DND-41 (cell line): ENCODE results near the gene C1QTNF6.
A peak's percentile ranks its signal among the peaks of the same experiment; 100 is the strongest.

Source experiments
- ATAC-seq: fragments of 200-7000 bp; cut with Tn5 transposase; 3 replicates; pipeline ENCODE4 v1.9.1; 2021; ENCODE audit warnings: low read depth; ENCODE audit not compliant: insufficient read depth
- DNase-seq: peaks from one replicate; pipeline ENCODE4 v3.0.0-alpha.2; 2020
- H2AFZ ChIP-seq: 2 replicates; pipeline ENCODE4 v1.6.0; 2012; ENCODE audit warnings: low read depth, low read length
- H3K27ac ChIP-seq: 2 replicates; pipeline ENCODE4 v1.5.1; 2012; ENCODE audit warnings: low read length, inconsistent platforms
- H3K27me3 ChIP-seq: fragments of 200-600 bp; sonication (generic); 2 replicates; pipeline ENCODE4 v1.6.0; 2012; ENCODE audit warnings: low read length, mild to moderate bottlenecking, inconsistent platforms; ENCODE audit not compliant: insufficient read depth, poor library complexity
- H3K36me3 ChIP-seq: 2 replicates; pipeline ENCODE4 v1.5.1; 2012; ENCODE audit warnings: low read length, inconsistent platforms; ENCODE audit not compliant: insufficient read depth
- H3K4me1 ChIP-seq: 2 replicates; pipeline ENCODE4 v1.5.1; 2012; ENCODE audit warnings: mild to moderate bottlenecking, low read length; ENCODE audit not compliant: insufficient read depth
- H3K4me2 ChIP-seq: 2 replicates; pipeline ENCODE4 v1.6.0; 2012; ENCODE audit warnings: mild to moderate bottlenecking, moderate library complexity, low read length, inconsistent platforms; ENCODE audit not compliant: insufficient read depth
- H3K4me3 ChIP-seq, 2 experiments: fragments of 200-600 bp in 1 of 2; shearing (Covaris generic) in 1 of 2; 2 replicates each; pipeline ENCODE4 v1.5.1; 2012 to 2016; ENCODE audit warnings: inconsistent platforms in 2 of 2, low read length in 2 of 2, mild to moderate bottlenecking in 2 of 2, low read depth in 1 of 2, moderate library complexity in 1 of 2
- H3K79me2 ChIP-seq: 2 replicates; pipeline ENCODE4 v1.6.0; 2012; ENCODE audit warnings: low read length, inconsistent platforms; ENCODE audit not compliant: insufficient read depth
- H3K9ac ChIP-seq: 2 replicates; pipeline ENCODE4 v1.6.0; 2012; ENCODE audit warnings: low read depth, mild to moderate bottlenecking, inconsistent platforms, low read length, moderate library complexity
- H3K9me3 ChIP-seq: 2 replicates; pipeline ENCODE4 v1.5.1; 2012; ENCODE audit warnings: low read length, moderate library complexity, mild to moderate bottlenecking, inconsistent platforms; ENCODE audit not compliant: insufficient read depth, severe bottlenecking
- H4K20me1 ChIP-seq: 2 replicates; pipeline ENCODE4 v1.6.0; 2012; ENCODE audit warnings: low read length; ENCODE audit not compliant: insufficient read depth
- EZH2 ChIP-seq: IDR thresholded peaks from 3 replicates; pipeline ENCODE4 v1.6.1; 2012; ENCODE audit warnings: borderline replicate concordance, low read depth, mild to moderate bottlenecking, moderate library complexity, low read length, inconsistent platforms; ENCODE audit not compliant: severe bottlenecking
- TF ChIP-seq, protein P1 (sequence below): IDR thresholded peaks from 2 replicates; pipeline ENCODE4 v1.5.1; 2012; ENCODE audit warnings: borderline replicate concordance, low read length, moderate library complexity, mild to moderate bottlenecking; ENCODE audit not compliant: poor library complexity, severe bottlenecking; ENCODE audit errors: extremely low read depth

C1QTNF6 gene

DNA sequence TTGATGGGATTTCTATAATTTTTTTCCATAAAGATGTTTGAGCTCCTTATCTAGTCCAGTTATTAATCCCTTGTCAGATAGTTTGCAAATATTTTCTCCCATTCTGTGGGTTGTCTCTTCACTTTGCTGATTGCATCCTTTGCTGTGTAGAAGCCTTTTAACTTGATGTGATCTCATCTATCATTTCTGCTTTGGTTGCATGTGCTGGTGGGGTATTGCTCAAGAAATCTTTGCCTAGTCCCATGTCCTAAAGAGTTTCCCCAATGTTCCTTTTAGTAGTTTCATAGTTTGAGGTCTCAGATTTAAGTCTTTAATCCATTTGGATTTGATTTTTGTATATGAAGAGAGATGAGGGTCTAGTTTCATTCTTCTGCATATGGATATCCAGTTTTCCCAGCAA is 36.6 kb downstream of the C1QTNF6 start:
- no peaks in the 10 kb centered on the region for H3K36me3 ChIP-seq
- H3K4me2 ChIP-seq: no peak overlapping the region
- TF ChIP-seq, protein P1, sequence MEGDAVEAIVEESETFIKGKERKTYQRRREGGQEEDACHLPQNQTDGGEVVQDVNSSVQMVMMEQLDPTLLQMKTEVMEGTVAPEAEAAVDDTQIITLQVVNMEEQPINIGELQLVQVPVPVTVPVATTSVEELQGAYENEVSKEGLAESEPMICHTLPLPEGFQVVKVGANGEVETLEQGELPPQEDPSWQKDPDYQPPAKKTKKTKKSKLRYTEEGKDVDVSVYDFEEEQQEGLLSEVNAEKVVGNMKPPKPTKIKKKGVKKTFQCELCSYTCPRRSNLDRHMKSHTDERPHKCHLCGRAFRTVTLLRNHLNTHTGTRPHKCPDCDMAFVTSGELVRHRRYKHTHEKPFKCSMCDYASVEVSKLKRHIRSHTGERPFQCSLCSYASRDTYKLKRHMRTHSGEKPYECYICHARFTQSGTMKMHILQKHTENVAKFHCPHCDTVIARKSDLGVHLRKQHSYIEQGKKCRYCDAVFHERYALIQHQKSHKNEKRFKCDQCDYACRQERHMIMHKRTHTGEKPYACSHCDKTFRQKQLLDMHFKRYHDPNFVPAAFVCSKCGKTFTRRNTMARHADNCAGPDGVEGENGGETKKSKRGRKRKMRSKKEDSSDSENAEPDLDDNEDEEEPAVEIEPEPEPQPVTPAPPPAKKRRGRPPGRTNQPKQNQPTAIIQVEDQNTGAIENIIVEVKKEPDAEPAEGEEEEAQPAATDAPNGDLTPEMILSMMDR: no peak
- no peak for TF ChIP-seq EZH2
- H2AFZ ChIP-seq: no peak overlapping the region
- no peak overlapping the region for H3K4me3 ChIP-seq
- no peaks in the 10 kb centered on the region for H4K20me1 ChIP-seq
- H3K27ac ChIP-seq: no peak overlapping the region
- no peaks in the 10 kb centered on the region for H3K9me3 ChIP-seq
- H3K4me1 ChIP-seq: peaks cover 18% of the 10 kb centered on the region
- H3K79me2 ChIP-seq: no peaks in the 10 kb centered on the region
- H3K9ac ChIP-seq: no peak overlapping the region
- ATAC-seq (no peak), DNase-seq (no peak)
- no peaks in the 10 kb centered on the region for H3K27me3 ChIP-seq

DNA sequence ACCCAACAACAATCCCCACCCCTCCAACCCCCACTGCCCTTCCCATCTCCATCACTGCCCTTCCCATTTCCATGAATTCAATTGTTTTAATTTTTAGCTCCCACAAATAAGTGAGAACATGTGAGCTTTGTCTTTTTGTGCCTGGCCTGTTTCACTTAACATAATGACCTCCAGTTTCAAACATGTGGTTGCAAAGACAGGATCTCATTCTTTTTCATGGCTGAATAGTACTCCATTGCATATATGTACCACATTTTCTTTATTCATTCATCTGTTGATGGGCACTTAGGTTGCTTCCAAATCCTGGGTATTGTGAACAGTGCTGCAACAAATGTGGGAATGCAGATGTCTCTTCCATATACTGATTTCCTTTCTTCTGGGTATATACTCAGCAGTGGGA is 37.3 kb downstream of the C1QTNF6 start:
- TF ChIP-seq, protein P1: no peak
- TF ChIP-seq EZH2: no peak

DNA sequence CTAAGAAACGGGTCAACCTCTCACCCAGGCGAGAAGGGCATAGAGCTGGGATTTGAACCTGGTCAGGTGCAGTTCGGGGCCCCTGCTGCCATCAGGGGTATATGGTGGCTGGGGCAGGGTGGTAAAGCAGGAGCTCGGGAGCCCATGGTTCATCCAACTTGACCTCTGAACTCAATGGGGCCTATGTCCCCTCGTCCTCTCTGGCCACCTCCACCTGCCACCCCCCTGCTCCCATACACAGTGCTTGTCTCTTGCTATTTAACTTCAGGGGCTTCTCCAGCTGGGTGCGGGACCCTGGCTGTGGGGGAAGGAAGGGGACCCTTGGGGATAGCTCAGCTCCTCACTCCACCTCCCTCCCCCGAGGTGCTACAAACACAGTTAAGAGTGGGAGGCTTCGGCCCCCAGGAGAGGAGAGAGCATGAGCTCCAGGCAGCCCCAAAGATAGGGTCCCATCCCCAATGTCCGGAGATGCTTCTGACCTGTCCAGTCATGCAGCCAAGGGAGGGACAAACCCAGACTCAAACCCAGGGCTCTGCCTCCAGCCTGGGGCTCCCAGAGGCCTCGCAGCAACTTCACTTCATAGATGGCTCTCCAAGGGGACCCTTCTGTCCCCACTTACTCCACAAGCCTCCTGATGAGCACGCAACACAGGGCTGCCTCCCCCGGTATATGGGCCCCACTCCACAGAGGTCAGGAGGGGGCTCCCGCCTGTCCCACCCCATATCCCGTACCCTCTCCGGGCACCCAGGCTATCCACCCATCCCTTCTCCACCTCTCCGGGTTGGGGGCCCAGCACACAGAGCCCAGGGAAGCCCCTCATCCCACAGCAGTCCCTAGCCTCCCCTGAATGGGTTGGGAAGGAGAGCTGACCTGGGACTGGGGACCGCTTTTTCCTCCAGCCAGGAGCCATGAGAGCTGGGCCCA is 39.0 kb downstream of the C1QTNF6 start:
- H3K4me2 ChIP-seq: peak overlapping the region; percentile 57
- H3K79me2 ChIP-seq: no peaks in the 10 kb centered on the region
- H2AFZ ChIP-seq: no peak overlapping the region
- ATAC-seq: 0 out of 3 replicates have a peak, but pooled peaks have one; percentile 3
- TF ChIP-seq EZH2: no peak
- TF ChIP-seq, protein P1: no peak
- no peaks in the 10 kb centered on the region for H3K27me3 ChIP-seq
- no peaks in the 10 kb centered on the region for H3K36me3 ChIP-seq
- H3K9me3 ChIP-seq: no peaks in the 10 kb centered on the region
- peak overlapping the region; percentile 50 for H3K27ac ChIP-seq
- DNase-seq: no peak
- peak overlapping the region; percentile 43 for H3K9ac ChIP-seq
- peak overlapping the region in 1 of 2 experiments; percentile 43; a peak in 2 of 4 replicates for H3K4me3 ChIP-seq
- H4K20me1 ChIP-seq: 0 out of 2 replicates have a peak, but pooled peaks cover 2% of the 10 kb centered on the region
- peaks cover 18% of the 10 kb centered on the region for H3K4me1 ChIP-seq

More for the DNA sequence above, 37.3 kb downstream of the C1QTNF6 start:
- Histone ChIP-seq H3K27me3 (no peaks in the 10 kb centered on the region), H3K79me2 (no peaks in the 10 kb centered on the region), H3K36me3 (no peaks in the 10 kb centered on the region), H2AFZ (no peak overlapping the region), H3K9ac (no peak overlapping the region), H4K20me1 (0 out of 2 replicates have a peak, but pooled peaks cover 1% of the 10 kb centered on the region), H3K4me3 (no peak overlapping the region), H3K9me3 (no peaks in the 10 kb centered on the region), H3K27ac (no peak overlapping the region), H3K4me2 (no peak overlapping the region), H3K4me1 (peaks cover 18% of the 10 kb centered on the region)
- DNase-seq (no peak), ATAC-seq (no peak)
